Stimulated activated effector memory CD8-positive, alpha-beta T cell treated with anti-CD3 and anti-CD28 coated beads, Interleukin-12 subunit alpha, Interleukin-12 subunit beta, amount 100 ng/mL, for 72 hours (primary cell): ENCODE results near the gene AKT1S1.

Experiments
- ATAC-seq: fragments of 150-1000 bp; cut with Tn5 transposase; 2 replicates; pipeline ENCODE4 v1.10.0; 2021
- DNase-seq, 2 donors: peaks; one replicate each; pipeline ENCODE4 v3.0.0; 2021 to 2022; ENCODE audit warnings: low spot score in 2 of 2
- H3K27ac Mint-ChIP-seq: one replicate; pipeline ENCODE4 v1.8.0; 2022; ENCODE audit warnings: mild to moderate bottlenecking, mixed read lengths
- H3K36me3 Mint-ChIP-seq: one replicate; pipeline ENCODE4 v1.8.0; 2022; ENCODE audit warnings: mild to moderate bottlenecking, mixed read lengths
- H3K4me1 Mint-ChIP-seq: one replicate; pipeline ENCODE4 v1.8.0; 2022; ENCODE audit warnings: mixed read lengths
- H3K4me3 Mint-ChIP-seq: one replicate; pipeline ENCODE4 v1.8.0; 2022; ENCODE audit warnings: mild to moderate bottlenecking, mixed read lengths
- H3K9me3 Mint-ChIP-seq: one replicate; pipeline ENCODE4 v1.8.0; 2022; ENCODE audit warnings: mixed read lengths

The AKT1S1 gene

DNA sequence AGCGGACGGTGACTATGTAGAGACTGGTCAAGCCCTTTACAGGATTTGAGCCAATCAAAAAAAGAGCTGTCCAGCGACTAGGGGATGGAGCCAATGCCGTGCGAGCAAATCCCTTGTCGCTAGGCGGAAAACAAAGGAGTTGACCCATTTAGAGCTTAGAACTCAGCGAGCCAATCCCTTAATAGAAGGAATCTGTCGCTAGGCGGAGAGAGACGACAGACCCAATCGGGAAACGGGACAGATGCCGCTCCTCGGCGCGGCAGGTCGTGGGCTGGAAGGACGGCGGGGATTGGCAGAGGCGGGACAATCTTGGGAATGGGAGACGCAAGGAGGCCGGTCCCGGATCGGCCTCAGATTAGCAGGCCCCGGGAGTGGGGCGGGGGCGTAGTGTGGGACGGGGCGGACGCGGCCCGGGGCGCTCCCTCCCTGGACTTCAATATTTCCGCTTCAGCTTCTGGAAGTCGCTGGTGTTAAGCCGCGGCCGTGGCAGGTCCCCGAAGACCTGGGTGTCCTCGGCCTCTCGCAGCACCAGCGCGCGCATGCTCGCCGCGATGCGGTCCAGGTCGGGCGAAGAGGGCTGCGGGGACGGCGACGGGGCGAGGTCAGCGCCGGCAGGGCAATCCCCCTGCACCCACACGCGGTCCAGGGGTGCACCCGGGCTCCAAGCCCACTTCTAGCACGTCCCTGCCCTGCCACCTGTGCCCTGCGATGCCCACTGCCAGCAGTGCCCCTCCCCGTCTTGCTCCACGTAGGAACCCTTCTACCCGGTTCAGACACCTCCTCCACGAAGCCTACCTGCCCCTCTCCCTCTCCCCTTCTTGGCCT is 7.5 kb downstream of the AKT1S1 start:
- Mint-ChIP-seq H3K27ac (no peak overlapping the region), H3K4me1 (peaks cover 34% of the 10 kb centered on the region), H3K36me3 (peaks cover 51% of the 10 kb centered on the region), H3K4me3 (no peak overlapping the region), H3K9me3 (no peaks in the 10 kb centered on the region)
- DNase-seq (peak; percentile 82 to 96), ATAC-seq (peak; percentile 84)

DNA sequence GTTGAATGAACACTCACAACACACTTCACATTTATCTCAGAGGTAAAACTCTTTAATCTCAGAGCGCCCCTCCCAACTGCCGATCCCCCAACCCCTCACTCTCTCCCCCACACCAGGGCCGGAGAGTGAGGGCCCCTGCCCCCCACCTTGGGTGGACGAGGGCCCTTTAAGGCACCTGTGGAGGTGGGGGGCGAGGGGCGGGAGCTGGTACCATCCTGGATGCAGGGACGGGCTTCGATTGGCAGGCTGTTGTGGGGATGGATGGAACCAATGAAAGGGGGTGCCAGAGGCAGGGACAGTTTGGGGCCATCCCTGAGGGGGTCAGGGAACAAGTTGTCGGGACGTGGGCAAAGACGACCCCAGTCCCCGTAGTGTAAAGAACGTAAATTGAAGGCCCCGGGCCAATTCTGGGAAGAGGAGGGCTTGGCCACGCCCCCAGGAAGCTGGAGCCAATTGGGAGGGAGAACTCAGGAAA is 8.1 kb downstream of the AKT1S1 start:
- DNase-seq (no peak), ATAC-seq (peak; percentile 3)
- Mint-ChIP-seq H3K4me3 (no peak overlapping the region), H3K4me1 (peaks cover 27% of the 10 kb centered on the region), H3K9me3 (no peaks in the 10 kb centered on the region), H3K36me3 (peaks cover 58% of the 10 kb centered on the region), H3K27ac (no peak overlapping the region)

DNA sequence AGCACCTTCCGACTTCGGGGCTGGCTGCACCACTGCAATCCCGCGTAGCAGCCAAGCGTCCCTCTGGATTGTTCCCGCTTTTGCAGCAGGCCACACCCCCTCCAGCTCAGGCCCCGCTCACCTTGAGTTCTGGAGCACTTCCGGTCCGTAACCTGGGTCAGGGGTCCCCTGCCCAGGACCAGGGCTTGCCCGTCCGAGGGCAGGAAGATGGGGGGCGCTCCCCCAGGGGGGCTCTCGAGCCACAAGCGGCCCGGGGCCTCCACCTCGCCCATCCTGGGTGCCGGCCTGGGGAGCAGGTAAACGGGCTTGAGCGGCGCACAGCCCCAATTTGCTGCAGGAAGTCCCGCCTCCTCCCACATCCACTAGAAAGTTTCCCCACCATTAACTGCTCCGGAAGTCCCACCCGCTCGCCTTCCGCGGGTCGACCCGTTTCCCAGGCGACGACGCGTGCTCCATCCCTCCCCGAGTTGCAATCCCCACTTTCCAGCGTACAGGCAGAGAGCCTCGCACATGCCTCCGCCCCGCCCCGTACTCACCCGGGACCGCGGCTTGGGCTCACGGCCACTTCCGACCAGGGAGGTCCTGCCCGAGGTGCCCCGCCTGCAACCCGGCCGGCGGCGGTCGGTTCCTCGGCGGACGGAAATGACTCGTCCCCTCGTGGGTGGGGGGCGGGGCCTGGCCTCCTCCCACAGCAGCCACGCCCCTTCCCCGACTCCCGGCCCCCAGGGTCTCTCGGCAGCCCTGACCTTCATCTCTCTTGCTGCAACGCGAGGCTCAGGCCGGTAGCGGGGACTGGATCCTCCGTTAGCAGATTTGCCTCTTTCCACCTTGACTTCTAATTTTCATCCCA is 10.0 kb downstream of the AKT1S1 start, which contains the start of gene PNKP:
Gene PNKP, minus strand, starts transcription at position 644 of the 850 bp plus-strand sequence. Its CDS starts 372 bp downstream, at position 272.
- Mint-ChIP-seq H3K27ac (no peak within 1 kb of the TSS), H3K9me3 (no peaks in the 10 kb centered on the region), H3K36me3 (peaks cover 67% of the 10 kb centered on the region), H3K4me1 (peaks cover 25% of the 10 kb centered on the region), H3K4me3 (no peak within 1 kb of the TSS)
- peak; percentile 90 to 96 for DNase-seq
- ATAC-seq: peak; percentile 69

DNA sequence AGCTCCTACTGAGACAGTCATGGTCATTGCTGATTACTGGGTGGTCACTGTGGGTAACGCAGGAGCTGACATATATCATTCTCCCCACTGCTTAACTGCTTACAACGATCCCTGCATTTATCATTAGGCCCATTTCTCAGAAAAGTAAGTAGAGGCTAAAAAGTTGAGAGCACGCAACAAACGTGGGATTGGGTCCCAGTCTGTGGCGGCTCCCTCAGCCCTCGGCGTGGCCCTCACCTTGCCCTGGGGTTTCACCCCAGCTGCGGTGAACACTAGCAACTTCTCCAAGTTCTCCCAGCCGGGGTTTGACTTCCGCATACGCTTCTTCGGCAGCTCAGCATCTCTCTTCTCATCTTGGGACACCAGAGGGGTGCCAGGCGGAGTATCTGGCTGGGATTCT is 12.3 kb downstream of the AKT1S1 start:
- peak overlapping the region; percentile 48 for H3K27ac Mint-ChIP-seq

DNA sequence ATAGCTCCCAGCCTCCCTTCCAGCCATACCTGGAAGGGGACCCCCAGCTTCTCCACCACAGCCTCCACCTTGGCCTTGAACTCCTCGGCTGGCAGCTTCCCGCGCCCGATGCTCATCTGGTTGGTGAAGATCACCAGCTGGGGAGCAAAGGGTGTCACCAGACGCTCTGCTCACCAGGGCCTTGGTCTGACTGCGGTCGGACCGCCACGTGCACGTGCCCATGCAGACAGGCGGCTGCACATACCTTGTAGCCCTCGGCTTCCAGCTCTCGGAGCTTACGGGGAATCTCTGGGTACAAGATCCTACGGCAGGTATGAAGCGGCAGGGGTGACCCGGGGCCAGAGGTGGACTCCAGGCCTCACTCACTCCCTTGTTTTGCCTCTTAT is 13.2 kb downstream of the AKT1S1 start:
- DNase-seq (no peak), ATAC-seq (no peak)
- H3K4me3 Mint-ChIP-seq: no peak overlapping the region
- H3K27ac Mint-ChIP-seq: peak overlapping the region; percentile 67
- H3K9me3 Mint-ChIP-seq: no peaks in the 10 kb centered on the region
- peaks cover 93% of the 10 kb centered on the region for H3K36me3 Mint-ChIP-seq
- H3K4me1 Mint-ChIP-seq: peaks cover 6% of the 10 kb centered on the region

More for the DNA sequence above, 12.3 kb downstream of the AKT1S1 start:
- peaks cover 83% of the 10 kb centered on the region for H3K36me3 Mint-ChIP-seq
- H3K4me1 Mint-ChIP-seq: peaks cover 6% of the 10 kb centered on the region
- H3K4me3 Mint-ChIP-seq: no peak overlapping the region
- no peak for ATAC-seq
- DNase-seq: no peak
- H3K9me3 Mint-ChIP-seq: no peaks in the 10 kb centered on the region

DNA sequence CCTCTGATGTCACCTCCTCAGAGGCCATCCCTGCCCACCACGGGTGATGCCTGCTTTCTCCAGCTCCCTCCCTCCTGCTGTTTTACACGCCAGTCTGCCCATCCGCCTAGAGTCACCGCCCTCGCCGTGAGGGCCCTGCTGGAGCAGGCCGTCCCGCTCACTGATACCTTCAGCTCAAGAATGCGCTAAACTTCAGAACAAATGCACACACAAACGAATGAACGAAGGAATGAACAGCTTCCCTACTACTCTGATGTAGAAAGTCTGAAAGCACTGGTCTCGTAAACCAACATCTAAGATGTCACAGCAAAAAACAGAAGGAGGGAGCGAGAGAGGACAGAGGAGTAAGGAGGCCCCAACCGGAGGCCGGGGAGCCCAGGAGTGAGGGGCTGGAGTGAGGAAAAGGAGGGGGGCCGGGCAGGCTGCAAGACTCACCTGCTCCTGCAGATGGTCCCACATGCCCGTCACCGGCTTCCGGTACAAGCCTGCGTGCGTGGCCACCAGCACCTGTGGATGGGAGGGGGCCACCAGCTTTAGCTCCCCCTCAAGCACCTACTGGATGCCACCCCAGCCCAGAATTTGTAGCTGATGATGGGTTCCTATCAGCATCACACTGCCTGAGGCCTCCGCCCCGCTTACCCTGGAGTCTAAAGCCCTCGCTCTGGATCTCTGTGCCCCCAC is 13.8 kb downstream of the AKT1S1 start:
- DNase-seq (no peak), ATAC-seq (no peak)
- Mint-ChIP-seq H3K9me3 (no peaks in the 10 kb centered on the region), H3K4me1 (peaks cover 6% of the 10 kb centered on the region), H3K4me3 (no peak overlapping the region), H3K36me3 (peaks cover 97% of the 10 kb centered on the region), H3K27ac (peak overlapping the region; percentile 67)

DNA sequence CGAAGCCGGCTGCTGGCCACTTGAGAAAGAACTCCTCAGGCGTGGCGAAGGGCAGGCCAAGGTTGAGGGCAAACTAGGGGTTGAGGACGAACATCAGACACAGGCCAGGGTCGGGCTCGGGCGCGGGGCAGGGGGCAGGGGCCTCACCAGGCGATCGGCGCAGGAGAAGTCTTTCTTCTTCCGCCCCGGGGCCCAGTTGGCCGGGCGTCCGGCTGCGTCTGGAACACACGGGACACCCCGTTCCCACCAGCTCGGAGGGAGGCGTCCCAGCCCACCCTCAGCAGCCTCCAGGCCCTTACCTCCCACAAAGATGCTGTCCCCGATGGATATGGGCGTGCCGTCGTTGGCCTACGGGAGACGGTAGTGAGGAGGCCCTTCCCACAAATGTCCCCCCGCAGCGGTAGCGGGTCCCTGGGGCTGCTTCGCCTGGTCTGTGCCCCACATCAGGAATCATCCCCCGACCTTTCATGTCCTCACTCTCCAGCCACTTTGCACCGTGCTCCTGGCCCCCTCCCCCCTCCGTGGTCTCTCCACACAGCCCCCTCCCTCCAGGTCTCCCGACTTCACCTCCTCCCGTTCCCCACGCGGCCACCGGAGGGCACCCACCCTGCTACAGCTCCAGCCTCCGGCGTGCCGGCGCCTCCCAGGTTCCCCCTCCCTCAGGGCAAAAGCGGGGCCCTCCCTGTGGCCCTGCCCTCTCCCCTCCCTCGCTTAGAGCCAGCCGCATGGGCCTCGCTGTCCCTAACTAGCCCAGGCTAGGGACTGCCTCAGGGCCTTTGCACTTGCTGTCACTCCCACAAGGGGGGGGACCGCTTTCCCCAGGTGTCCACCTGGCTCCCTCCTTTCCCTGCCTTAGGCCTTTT is 14.5 kb downstream of the AKT1S1 start:
- no peak overlapping the region for H3K4me3 Mint-ChIP-seq
- peaks cover 97% of the 10 kb centered on the region for H3K36me3 Mint-ChIP-seq
- ATAC-seq (no peak), DNase-seq (no peak)
- peak overlapping the region; percentile 67 for H3K27ac Mint-ChIP-seq
- H3K9me3 Mint-ChIP-seq: no peaks in the 10 kb centered on the region
- H3K4me1 Mint-ChIP-seq: peaks cover 6% of the 10 kb centered on the region

DNA sequence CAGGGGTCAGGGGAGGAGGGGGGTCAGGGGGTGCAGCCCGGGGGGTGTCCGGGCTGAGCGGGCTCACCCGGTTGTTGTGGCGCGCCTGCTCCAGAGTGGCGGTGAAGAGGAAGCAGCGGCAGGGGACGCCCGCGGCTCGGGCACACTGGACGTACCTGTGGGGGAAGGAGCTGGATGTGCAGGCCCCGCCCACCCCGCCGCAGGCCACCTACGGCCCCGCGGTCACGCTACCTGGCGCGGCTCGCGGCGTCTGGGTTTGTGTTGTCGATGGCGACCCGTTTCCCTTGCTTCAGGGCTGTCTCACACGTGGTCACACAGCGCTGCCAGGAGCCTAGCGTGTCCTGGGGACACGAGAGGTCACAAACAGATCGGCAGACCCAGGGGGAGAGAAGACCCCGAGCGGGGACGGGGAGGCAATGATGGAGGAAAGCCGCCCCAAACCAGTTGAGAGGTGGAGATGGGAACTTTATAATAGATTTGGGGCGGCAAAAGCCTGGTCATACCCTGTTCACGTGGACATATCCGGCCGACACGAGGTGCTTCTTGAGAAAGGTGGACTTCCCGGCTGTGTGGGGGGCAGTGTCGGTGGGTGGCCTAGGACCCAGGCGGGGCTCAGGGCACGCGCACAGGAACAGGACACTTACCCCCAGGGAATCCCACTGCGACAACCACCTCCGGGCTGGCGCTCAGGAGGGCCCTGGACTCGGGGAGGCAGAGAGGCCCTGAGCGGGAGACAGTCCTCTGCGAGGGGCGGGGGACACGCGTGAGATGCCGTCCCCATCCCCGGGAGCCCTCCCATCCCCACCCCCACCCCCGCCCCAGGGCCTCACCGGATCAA is 15.4 kb downstream of the AKT1S1 start:
- no peak for DNase-seq
- Mint-ChIP-seq H3K27ac (no peak overlapping the region), H3K9me3 (no peaks in the 10 kb centered on the region), H3K36me3 (peaks cover 97% of the 10 kb centered on the region), H3K4me3 (no peak overlapping the region), H3K4me1 (peaks cover 6% of the 10 kb centered on the region)
- no peak for ATAC-seq

DNA sequence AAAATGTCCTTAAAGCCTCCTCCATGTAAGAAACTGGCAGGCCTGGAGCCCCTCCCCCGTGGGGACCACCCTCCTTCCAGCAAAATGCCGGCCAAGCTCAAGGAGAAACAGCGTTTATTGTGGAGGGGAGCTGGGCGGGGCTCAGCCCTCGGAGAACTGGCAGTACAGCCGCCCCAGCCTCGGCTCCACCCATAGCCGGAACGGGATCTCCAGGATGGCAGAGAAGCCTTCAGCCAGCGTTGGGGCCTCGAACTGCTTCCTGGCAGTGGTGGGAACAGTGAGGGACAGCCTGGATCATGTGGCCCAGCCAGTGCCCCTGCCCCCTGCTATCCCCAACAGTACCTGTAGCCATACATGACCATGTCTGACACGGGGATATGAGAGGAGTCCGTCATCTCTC is 16.0 kb downstream of the AKT1S1 start:
- H3K9me3 Mint-ChIP-seq: no peaks in the 10 kb centered on the region
- peak overlapping the region; percentile 63 for H3K27ac Mint-ChIP-seq
- peaks cover 97% of the 10 kb centered on the region for H3K36me3 Mint-ChIP-seq
- no peak for ATAC-seq
- peaks cover 6% of the 10 kb centered on the region for H3K4me1 Mint-ChIP-seq
- H3K4me3 Mint-ChIP-seq: no peak overlapping the region
- no peak for DNase-seq

DNA sequence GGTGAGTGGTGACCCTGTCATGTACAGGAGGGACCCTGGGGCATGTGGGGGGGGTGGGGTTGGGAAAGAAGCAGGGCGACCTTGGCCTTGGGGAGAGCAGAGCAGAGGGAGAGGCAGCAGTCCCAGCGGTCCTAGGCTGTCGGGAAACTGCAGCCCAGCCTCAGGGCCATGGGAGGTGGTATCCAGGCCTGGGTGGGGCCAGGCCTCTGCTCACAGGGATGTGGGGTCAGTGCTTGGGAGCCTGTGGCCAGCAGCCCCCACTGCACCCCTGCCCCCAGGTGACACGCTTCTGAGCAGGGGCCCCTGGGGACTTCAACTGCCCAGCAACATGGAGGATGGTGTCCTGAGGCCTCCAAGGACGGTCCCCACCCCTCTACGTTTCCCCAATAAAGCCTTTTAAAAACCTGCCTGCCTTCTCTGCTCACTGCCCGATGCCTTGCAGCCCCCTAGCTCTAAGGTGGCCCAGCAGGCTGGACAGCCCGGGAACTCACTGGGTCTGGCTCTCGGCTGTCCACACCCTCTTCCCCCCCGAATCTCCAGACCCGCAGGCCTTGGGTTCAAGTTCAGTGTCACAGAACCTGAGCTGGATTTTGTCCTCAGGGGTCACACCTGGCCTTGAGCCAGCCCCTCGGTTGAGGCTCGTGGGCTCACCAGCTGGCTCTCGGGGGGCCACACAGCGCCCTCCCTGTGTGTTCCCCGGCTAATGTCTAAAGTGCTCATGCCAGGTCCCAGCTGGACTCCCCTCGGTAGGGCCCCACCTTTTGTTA is 16.6 kb downstream of the AKT1S1 start:
- no peak overlapping the region for H3K4me3 Mint-ChIP-seq

DNA sequence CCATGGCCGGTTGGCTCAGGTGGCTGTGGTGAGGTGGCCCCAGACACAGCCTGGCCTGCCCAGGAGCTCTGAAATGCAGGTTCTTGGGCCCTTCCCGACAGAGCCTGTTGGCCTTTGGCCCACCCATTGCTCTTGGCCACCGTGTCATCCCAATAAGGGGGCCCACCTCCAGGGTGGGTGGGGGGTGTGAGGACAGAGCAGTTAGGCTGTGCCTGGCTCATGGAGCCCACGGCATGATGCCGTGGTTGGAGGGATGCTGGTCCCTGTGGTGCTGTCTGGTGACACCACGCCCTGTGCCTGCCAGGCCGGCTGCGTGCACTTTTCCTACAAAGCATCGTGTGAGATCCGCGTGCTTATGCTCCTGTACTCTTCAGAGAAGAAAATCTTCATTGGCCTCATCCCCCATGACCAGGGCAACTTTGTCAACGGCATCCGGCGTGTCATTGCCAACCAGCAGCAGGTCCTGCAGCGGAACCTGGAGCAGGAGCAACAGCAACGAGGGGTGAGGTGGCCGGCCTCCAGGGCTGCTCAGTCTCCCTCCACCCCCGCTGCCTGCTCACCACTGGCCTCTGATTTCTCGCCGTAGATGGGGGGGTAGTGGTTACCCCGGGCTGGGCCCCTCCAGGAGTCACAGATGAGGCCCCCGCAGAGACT is 17.3 kb downstream of the AKT1S1 start:
- Mint-ChIP-seq H3K27ac (no peak overlapping the region), H3K4me3 (no peak overlapping the region), H3K36me3 (peaks cover 97% of the 10 kb centered on the region), H3K4me1 (peaks cover 14% of the 10 kb centered on the region), H3K9me3 (no peaks in the 10 kb centered on the region)
- DNase-seq: no peak
- no peak for ATAC-seq

More for the DNA sequence above, 16.6 kb downstream of the AKT1S1 start:
- ATAC-seq: no peak
- H3K27ac Mint-ChIP-seq: peak overlapping the region; percentile 63
- peaks cover 8% of the 10 kb centered on the region for H3K4me1 Mint-ChIP-seq
- H3K9me3 Mint-ChIP-seq: no peaks in the 10 kb centered on the region
- peaks cover 97% of the 10 kb centered on the region for H3K36me3 Mint-ChIP-seq
- no peak for DNase-seq

DNA sequence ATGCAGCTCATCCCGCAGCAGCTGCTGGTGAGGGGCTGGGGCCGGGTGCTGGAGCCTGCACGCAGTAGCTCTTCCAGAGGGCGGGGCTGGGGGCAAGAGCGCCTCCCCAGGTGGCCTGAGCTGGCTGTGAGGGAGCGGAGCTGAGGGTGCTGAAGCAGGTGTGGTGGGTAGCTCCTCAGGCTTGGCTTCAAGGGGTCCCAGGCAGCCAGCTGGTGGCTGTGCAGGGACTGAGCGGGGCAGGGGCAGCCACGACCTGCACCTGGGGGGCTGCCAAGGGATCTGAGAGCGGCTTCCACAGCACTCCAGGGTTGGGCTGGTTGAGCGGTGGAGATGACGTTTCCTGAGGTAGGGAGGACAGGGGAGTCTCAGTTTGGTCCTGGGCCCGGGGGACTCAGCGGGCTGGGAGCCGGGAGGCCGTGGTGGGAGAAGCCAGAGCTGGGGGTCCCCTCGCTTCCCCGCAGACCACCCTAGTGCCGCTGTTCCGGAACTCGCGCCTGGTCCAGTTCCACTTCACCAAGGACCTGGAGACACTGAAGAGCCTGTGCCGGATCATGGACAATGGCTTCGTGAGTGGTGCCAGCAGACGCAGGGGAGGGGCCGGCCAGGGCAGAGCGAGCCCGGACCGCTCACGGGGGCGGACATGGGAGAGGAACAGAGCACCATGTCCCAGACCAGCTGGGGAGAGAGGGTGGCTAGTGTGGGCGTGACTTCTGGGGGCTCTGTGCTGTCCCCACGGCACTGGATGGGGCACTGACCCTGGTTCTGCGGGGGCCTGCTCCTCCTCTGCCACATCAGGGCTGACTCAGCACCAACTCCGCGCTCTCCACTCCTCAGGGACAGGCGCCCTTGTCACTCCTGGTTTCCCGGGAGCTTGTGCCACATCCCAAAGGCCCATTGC is 18.8 kb downstream of the AKT1S1 start:
- ATAC-seq (no peak), DNase-seq (no peak)
- no peaks in the 10 kb centered on the region for H3K9me3 Mint-ChIP-seq
- H3K27ac Mint-ChIP-seq: peak overlapping the region; percentile 61
- peaks cover 12% of the 10 kb centered on the region for H3K4me1 Mint-ChIP-seq
- H3K4me3 Mint-ChIP-seq: no peak overlapping the region
- H3K36me3 Mint-ChIP-seq: peaks cover 97% of the 10 kb centered on the region
